Measurements from ENCODE around the gene FAM83C.

FAM83C gene

GRCh38 chr20:35273449-35274171, 18.6 kb downstream of the FAM83C start:
- no peak for TF ChIP-seq CTCF (conservative IDR thresholded peaks at IDR 0.05)
- no peak overlapping the region for H3K27ac ChIP-seq

- no peak overlapping the region for H3K27ac ChIP-seq
- no peak for TF ChIP-seq CTCF (conservative IDR thresholded peaks at IDR 0.05)
Measured at GRCh38 chr20:35271904-35272303, 20.3 kb downstream of the FAM83C start.

GRCh38 chr20:35271073-35271882, 20.9 kb downstream of the FAM83C start:
- no peak for TF ChIP-seq CTCF (conservative IDR thresholded peaks at IDR 0.05)
- H3K27ac ChIP-seq = no peak overlapping the region

GRCh38 chr20:35270021-35270902, 22.0 kb downstream of the FAM83C start:
- peak overlapping the region; percentile 69 for H3K27ac ChIP-seq
- TF ChIP-seq CTCF (conservative IDR thresholded peaks at IDR 0.05) = no peak

- peak overlapping the region; percentile 69 for H3K27ac ChIP-seq
- TF ChIP-seq CTCF (conservative IDR thresholded peaks at IDR 0.05) = peak; percentile 93
Measured at GRCh38 chr20:35269055-35269781, 23.0 kb downstream of the FAM83C start.

- no peak for TF ChIP-seq CTCF (conservative IDR thresholded peaks at IDR 0.05)
- peak overlapping the region; percentile 69; the same call in 1 of the 2 replicates for H3K27ac ChIP-seq
Measured at GRCh38 chr20:35267092-35267491, 25.1 kb downstream of the FAM83C start.
